K562 (cell line): Measurements from ENCODE around the gene EYA4. TPM values are rescaled to one million over a fixed set of nuclear protein-coding genes. Genes with fewer than 3 reads are reported as not detected.

Experiments
- ATAC-seq: fragments of 200-7000 bp; cut with Tn5 transposase; 3 replicates; pipeline ENCODE4 v1.9.1; 2020; ENCODE audit warnings: moderate library complexity
- BruUV-seq: library from RNA; stranded (reverse); fragments of 400-500 nt; replicated peaks from 2 replicates; lab custom pipeline; 2021; lab: Mats Ljungman, UMichigan
- CTCF ChIA-PET: fragments of 300-600 bp; formaldehyde crosslinking; extraction: SDS; loops from one replicate; lab custom pipeline; 2021; ENCODE audit warnings: low intra/inter-chr PET ratio; lab: Yijun Ruan, JAX
- POLR2A ChIA-PET: fragments of 300-600, 350-650 bp; sonication (Branson Sonifier 250); formaldehyde crosslinking; extraction: SDS; loops from one replicate; lab custom pipeline; 2021; ENCODE audit warnings: antibody characterized with exemption, inconsistent platforms; lab: Yijun Ruan, JAX
- DNase-seq, 4 experiments: peaks; one replicate each; pipeline versions ENCODE4 v3.0.0 to v3.0.0-alpha.2; 2011 to 2018; ENCODE audit warnings: low spot score in 3 of 4, mixed read lengths in 3 of 4; ENCODE audit errors: extremely low read depth in 1 of 4
- FAIRE-seq: peaks from 2 replicates; lab custom pipeline; 2011; peaks lifted over from hg19 to GRCh38; lab: Jason Lieb, UNC
- H2AFZ ChIP-seq: 2 replicates; pipeline ENCODE4 v1.6.0; 2011; ENCODE audit warnings: low read depth, low read length, control low read depth, inconsistent platforms
- H3K27ac ChIP-seq: fragments of 200-600 bp; 3 replicates; pipeline ENCODE4 v1.8.0; 2011; ENCODE audit warnings: low read depth, mild to moderate bottlenecking, control low read depth, inconsistent platforms, low read length, moderate library complexity, mixed read lengths; ENCODE audit errors: extremely low read depth
- H3K27me3 ChIP-seq, 2 experiments: fragments of 300-600 bp in 1 of 2; 2 replicates in 1 of 2; 3 replicates in 1 of 2; pipeline versions ENCODE4 v1.6.0 to v1.8.0; 2011; ENCODE audit warnings: inconsistent platforms in 2 of 2, low read length in 2 of 2, mild to moderate bottlenecking in 1 of 2, mixed read lengths in 1 of 2, moderate library complexity in 1 of 2; ENCODE audit not compliant: control insufficient read depth in 2 of 2, insufficient read depth in 2 of 2
- H3K36me3 ChIP-seq: fragments of 300-600 bp; 3 replicates; pipeline ENCODE4 v1.8.0; 2011; ENCODE audit warnings: mild to moderate bottlenecking, low read length, inconsistent platforms; ENCODE audit not compliant: control insufficient read depth, insufficient read depth
- H3K4me1 ChIP-seq, 2 experiments: fragments of 200-600 bp in 1 of 2; replicated peaks in 1 of 2; 2 replicates in 1 of 2; 3 replicates in 1 of 2; pipeline versions ENCODE4 v1.5.1 to v1.8.0; 2011; ENCODE audit warnings: inconsistent platforms in 2 of 2, low read length in 2 of 2, mild to moderate bottlenecking in 1 of 2, mixed read lengths in 1 of 2, moderate library complexity in 1 of 2; ENCODE audit not compliant: control insufficient read depth in 2 of 2, insufficient read depth in 2 of 2
- H3K4me2 ChIP-seq: 2 replicates; pipeline ENCODE4 v1.6.1; 2011; ENCODE audit warnings: low read length, control low read depth, inconsistent platforms, mixed read lengths; ENCODE audit not compliant: insufficient read depth
- H3K4me3 ChIP-seq: fragments of 200-600 bp; sonication (generic), shearing (Covaris generic); 2 replicates; pipeline ENCODE4 v1.5.1; 2016; ENCODE audit warnings: control low read depth, inconsistent platforms
- H3K79me2 ChIP-seq: fragments of 200-600 bp; 3 replicates; pipeline ENCODE4 v1.8.0; 2011; ENCODE audit warnings: low read length, inconsistent platforms; ENCODE audit not compliant: control insufficient read depth, insufficient read depth
- H3K9ac ChIP-seq, 2 experiments: 2 replicates each; pipeline versions ENCODE4 v1.6.0 to v1.6.1; 2011; ENCODE audit warnings: low read depth in 2 of 2, low read length in 2 of 2, control low read depth in 1 of 2, inconsistent platforms in 1 of 2, mild to moderate bottlenecking in 1 of 2, mixed read lengths in 1 of 2; ENCODE audit not compliant: insufficient read depth in 1 of 2
- H3K9me1 ChIP-seq: one replicate; pipeline ENCODE4 v1.6.0; 2011; ENCODE audit warnings: inconsistent platforms, mild to moderate bottlenecking, low read length, moderate library complexity; ENCODE audit not compliant: control insufficient read depth, insufficient read depth
- H3K9me3 ChIP-seq: replicated peaks from 2 replicates; pipeline ENCODE4 v1.5.1; 2011; ENCODE audit warnings: low read depth, low read length, inconsistent platforms; ENCODE audit not compliant: control insufficient read depth, insufficient read depth
- H4K20me1 ChIP-seq: replicated peaks from 2 replicates; pipeline ENCODE4 v1.6.1; 2011; ENCODE audit warnings: low read length, inconsistent platforms, mixed read lengths; ENCODE audit not compliant: control insufficient read depth, insufficient read depth
- FOXA3 ChIP-seq, 2 experiments: fragments of 450-650 bp in 1 of 2; sonication (generic) in 1 of 2; formaldehyde crosslinking; IDR thresholded peaks in 1 of 2; conservative IDR thresholded peaks in 1 of 2; 2 replicates each; pipeline versions ENCODE4 v1.4.0 to v1.8.0; 2020 to 2022; ENCODE audit warnings: mild to moderate bottlenecking in 2 of 2, missing genetic modification reagents in 1 of 2
- FOXJ2 ChIP-seq: fragments of 200-800 bp; sonication (Bioruptor generic); IDR thresholded peaks from 2 replicates; pipeline ENCODE4 v1.6.1; 2016; ENCODE audit warnings: missing genetic modification characterization, missing compliant biosample characterization
- MCM3 ChIP-seq: fragments of 450-650 bp; IDR thresholded peaks from 2 replicates; pipeline ENCODE4 v1.6.1; 2016
- MYC ChIP-seq, 2 experiments: fragments of 250-450 bp in 1 of 2; sonication (Bioruptor Pico) in 1 of 2; IDR thresholded peaks; 2 replicates each; pipeline versions ENCODE4 v1.5.1 to v1.6.1; 2012 to 2021; ENCODE audit warnings: low read depth in 2 of 2, borderline replicate concordance in 1 of 2, improper control_type of control experiment in 1 of 2, low read length in 1 of 2, mild to moderate bottlenecking in 1 of 2, moderate library complexity in 1 of 2
- NR4A1 ChIP-seq, 2 experiments: fragments of 250-450 bp in 1 of 2; fragments of 450-650 bp in 1 of 2; sonication (Bioruptor Pico) in 1 of 2; IDR thresholded peaks; 2 replicates each; pipeline versions ENCODE4 v1.4.0 to v1.6.1; 2016 to 2020; ENCODE audit warnings: mild to moderate bottlenecking in 2 of 2, missing compliant biosample characterization in 1 of 2, missing genetic modification characterization in 1 of 2, moderate library complexity in 1 of 2
- PHF21A ChIP-seq: fragments of 450-650 bp; IDR thresholded peaks from 2 replicates; pipeline ENCODE4 v1.6.1; 2017; ENCODE audit warnings: low read depth, borderline replicate concordance
- RBM34 ChIP-seq: fragments of 200-400 bp; formaldehyde crosslinking; IDR thresholded peaks from 2 replicates; pipeline ENCODE4 v1.6.1; 2018; ENCODE audit warnings: low read length, borderline replicate concordance; ENCODE audit not compliant: insufficient read depth
- SIX5 ChIP-seq, 2 experiments: IDR thresholded peaks; 2 replicates each; pipeline ENCODE4 v1.6.1; 2011; ENCODE audit warnings: low read length in 2 of 2, borderline replicate concordance in 1 of 2, low read depth in 1 of 2, mild to moderate bottlenecking in 1 of 2, moderate library complexity in 1 of 2; ENCODE audit not compliant: insufficient read depth in 1 of 2
- SMARCE1 ChIP-seq: fragments of 450-650 bp; IDR thresholded peaks from 2 replicates; pipeline ENCODE4 v1.7.1; 2016; ENCODE audit warnings: mild to moderate bottlenecking
- XRCC5 ChIP-seq: fragments of 200-400 bp; formaldehyde crosslinking; IDR thresholded peaks from 2 replicates; pipeline ENCODE4 v1.6.1; 2017; ENCODE audit warnings: low read depth, mild to moderate bottlenecking, low read length
- ZEB2 ChIP-seq: fragments of 450-650 bp; IDR thresholded peaks from 2 replicates; pipeline ENCODE4 v1.6.1; 2016
- ZNF133 ChIP-seq: fragments of 250-450 bp; sonication (Bioruptor Pico); IDR thresholded peaks from 2 replicates; pipeline ENCODE4 v1.4.0; 2020; ENCODE audit warnings: mild to moderate bottlenecking
- ZNF584 ChIP-seq: fragments of 200-800 bp; sonication (Bioruptor generic); IDR thresholded peaks from 2 replicates; pipeline ENCODE4 v1.6.1; 2016; ENCODE audit warnings: low read depth, mild to moderate bottlenecking, missing genetic modification characterization, missing compliant biosample characterization
- ZNF699 ChIP-seq: fragments of 250-450 bp; sonication (Bioruptor Pico); IDR thresholded peaks from 2 replicates; pipeline ENCODE4 v1.8.0; 2021; ENCODE audit warnings: mild to moderate bottlenecking, moderate library complexity; ENCODE audit not compliant: insufficient replicate concordance
- ZNF76 ChIP-seq: fragments of 250-450 bp; sonication (Bioruptor Pico); IDR thresholded peaks from 2 replicates; pipeline ENCODE4 v1.4.0; 2020; ENCODE audit warnings: mild to moderate bottlenecking, moderate library complexity, borderline replicate concordance
- ZNF778 ChIP-seq: fragments of 450-650 bp; formaldehyde crosslinking; IDR thresholded peaks from 2 replicates; pipeline ENCODE4 v1.4.0; 2020; ENCODE audit warnings: mild to moderate bottlenecking, moderate library complexity
- WGBS: fragments of 100-300 bp; shearing (Covaris generic); methylation state at CpG from one replicate; pipeline ENCODE4 v1.1.6; 2016; ENCODE audit warnings: low coverage, mixed read lengths; ENCODE audit not compliant: insufficient coverage; ENCODE audit errors: missing lambda C conversion rate; 5-methylcytosine and 5-hydroxymethylcytosine counted together
- in situ Hi-C: fragments of 300-500 bp; cut with MboI; formaldehyde crosslinking; loops from 4 replicates; pipeline ENCODE4 v1.15.0; 2018; ENCODE audit warnings: inconsistent platforms, mixed read lengths
- intact Hi-C: fragments of 100-400 bp; cut with micrococcal nuclease; formaldehyde crosslinking; loops from 2 replicates; pipeline ENCODE4 v1.14.2; 2022
- polyA plus RNA-seq, 8 experiments: library from polyadenylated mRNA; depleted of rRNA in 4 of 8; stranded (reverse) in 5 of 8; unstranded in 3 of 8; fragments of >200 nt; fragmentation: Nextera tagmentation in 2 of 8; fragmentation: Illumina TruSeq in 1 of 8; extraction: Ambion mirVana in 2 of 8; extraction: Trizol in 1 of 8; gene quantifications; 2 replicates each; pipeline versions ENCODE4 v1.2.1 to v1.2.3, GENCODE V29; 2011 to 2014; ENCODE audit warnings: inconsistent platforms in 1 of 8, missing spikeins in 1 of 8
- total RNA-seq, 7 experiments: library from RNA; depleted of rRNA in 6 of 7; stranded (reverse); fragments of >200 nt in 6 of 7; fragmentation: Illumina TruSeq in 2 of 7; extraction: Trizol in 2 of 7; gene quantifications; 2 replicates each; pipeline versions ENCODE4 v1.2.1 to v1.2.3, GENCODE V29; 2011 to 2021; ENCODE audit warnings: low replicate concordance in 1 of 7
- TF ChIP-seq, protein P1 (sequence below): fragments of 250-450 bp; sonication (Bioruptor Pico); IDR thresholded peaks from 2 replicates; pipeline ENCODE4 v1.8.0; 2022; ENCODE audit warnings: moderate library complexity, mild to moderate bottlenecking, inconsistent platforms
- TF ChIP-seq, protein P2 (sequence below): fragments of 250-450 bp; sonication (Bioruptor Pico); IDR thresholded peaks from 2 replicates; pipeline ENCODE4 v1.6.1; 2021; ENCODE audit warnings: mild to moderate bottlenecking
- TF ChIP-seq, protein P3 (sequence below): sonication (generic); formaldehyde crosslinking; IDR thresholded peaks from 2 replicates; pipeline ENCODE4 v1.9.0; 2022; ENCODE audit warnings: mild to moderate bottlenecking, missing genetic modification reagents

The EYA4 gene
- total and polyA plus RNA-seq, 9 of the 15 experiments (the other 6 are each of a cell fraction or from before 2014, with no cell fraction given), result 0.03 to 0.04 TPM; not detected in 7

DNA sequence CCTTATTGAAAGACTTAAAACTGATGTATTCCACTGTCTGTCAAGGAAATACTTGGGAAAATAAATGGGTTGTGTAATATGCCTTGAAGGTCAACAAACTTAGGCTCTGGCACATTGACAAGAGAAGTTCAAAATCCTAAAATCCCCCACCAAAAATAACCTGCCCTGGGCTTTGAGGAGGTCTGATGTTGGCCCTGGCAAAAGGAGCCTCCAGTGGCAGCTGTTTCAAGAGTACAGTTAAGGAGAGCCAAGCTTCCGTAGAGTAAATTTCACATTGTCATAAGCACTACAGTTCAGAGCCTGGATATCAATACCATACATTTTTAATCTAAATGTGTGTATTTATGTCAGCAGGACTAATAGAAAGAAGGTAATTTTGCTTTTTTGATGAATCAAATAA lies 282.7 kb downstream of the EYA4 start:
- Histone ChIP-seq H3K36me3 (no peaks in the 10 kb centered on the region), H2AFZ (no peak overlapping the region), H4K20me1 (no peaks in the 10 kb centered on the region), H3K27ac (no peak overlapping the region), H3K4me2 (no peak overlapping the region), H3K9me3 (no peaks in the 10 kb centered on the region), H3K4me3 (no peak overlapping the region), H3K4me1 (no peaks in the 10 kb centered on the region), H3K9ac (no peak overlapping the region), H3K27me3 (no peaks in the 10 kb centered on the region), H3K9me1 (no peaks in the 10 kb centered on the region), H3K79me2 (no peaks in the 10 kb centered on the region)
- FAIRE-seq, result no peak
- ChIA-PET CTCF (no interaction called here), POLR2A (no interaction called here)
- intact Hi-C loops (no loop called here), in situ Hi-C loops (no loop called here)
- DNase-seq, result no peak
- 0% methylated on average over 1 of the region's 1 CpG for WGBS
- BruUV-seq, result no TSS peak
- ATAC-seq, result no peak
- no peak for TF ChIP-seq FOXJ2 (tag)
- no peak for TF ChIP-seq PHF21A
- TF ChIP-seq ZNF584 (CRISPR knock-in tag), result no peak
- no peak for TF ChIP-seq XRCC5
- TF ChIP-seq, protein P1, sequence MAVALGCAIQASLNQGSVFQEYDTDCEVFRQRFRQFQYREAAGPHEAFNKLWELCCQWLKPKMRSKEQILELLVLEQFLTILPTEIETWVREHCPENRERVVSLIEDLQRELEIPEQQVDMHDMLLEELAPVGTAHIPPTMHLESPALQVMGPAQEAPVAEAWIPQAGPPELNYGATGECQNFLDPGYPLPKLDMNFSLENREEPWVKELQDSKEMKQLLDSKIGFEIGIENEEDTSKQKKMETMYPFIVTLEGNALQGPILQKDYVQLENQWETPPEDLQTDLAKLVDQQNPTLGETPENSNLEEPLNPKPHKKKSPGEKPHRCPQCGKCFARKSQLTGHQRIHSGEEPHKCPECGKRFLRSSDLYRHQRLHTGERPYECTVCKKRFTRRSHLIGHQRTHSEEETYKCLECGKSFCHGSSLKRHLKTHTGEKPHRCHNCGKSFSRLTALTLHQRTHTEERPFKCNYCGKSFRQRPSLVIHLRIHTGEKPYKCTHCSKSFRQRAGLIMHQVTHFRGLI, result no peak
- no peak for TF ChIP-seq ZNF133 (CRISPR knock-in tag)
- TF ChIP-seq SIX5 (IDR thresholded peaks at IDR 0.05; ENCODE audit: borderline replicate concordance in 1 of 2, insufficient read depth in 1 of 2, low read depth in 1 of 2, low read length in 2 of 2), result no peak
- TF ChIP-seq ZNF76, result no peak
- no peak for TF ChIP-seq SMARCE1
- no peak for TF ChIP-seq MYC (IDR thresholded peaks at IDR 0.05; ENCODE audit: low read depth, low read length)
- TF ChIP-seq MYC (CRISPR knock-in tag; IDR thresholded peaks at IDR 0.05; ENCODE audit: borderline replicate concordance, low read depth), result no peak
- no peak for TF ChIP-seq ZNF778 (CRISPR knock-in tag)
- TF ChIP-seq FOXA3 (CRISPR knock-in tag; conservative IDR thresholded peaks at IDR 0.05 in 1 of 2, IDR thresholded peaks at IDR 0.05 in 1 of 2), result no peak
- TF ChIP-seq NR4A1 (CRISPR knock-in tag; IDR thresholded peaks at IDR 0.05), result no peak
- TF ChIP-seq NR4A1 (tag; IDR thresholded peaks at IDR 0.05), result no peak
- TF ChIP-seq, protein P2, sequence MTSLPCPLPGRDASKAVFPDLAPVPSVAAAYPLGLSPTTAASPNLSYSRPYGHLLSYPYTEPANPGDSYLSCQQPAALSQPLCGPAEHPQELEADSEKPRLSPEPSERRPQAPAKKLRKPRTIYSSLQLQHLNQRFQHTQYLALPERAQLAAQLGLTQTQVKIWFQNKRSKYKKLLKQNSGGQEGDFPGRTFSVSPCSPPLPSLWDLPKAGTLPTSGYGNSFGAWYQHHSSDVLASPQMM (CRISPR knock-in tag), result no peak
- TF ChIP-seq, protein P3, sequence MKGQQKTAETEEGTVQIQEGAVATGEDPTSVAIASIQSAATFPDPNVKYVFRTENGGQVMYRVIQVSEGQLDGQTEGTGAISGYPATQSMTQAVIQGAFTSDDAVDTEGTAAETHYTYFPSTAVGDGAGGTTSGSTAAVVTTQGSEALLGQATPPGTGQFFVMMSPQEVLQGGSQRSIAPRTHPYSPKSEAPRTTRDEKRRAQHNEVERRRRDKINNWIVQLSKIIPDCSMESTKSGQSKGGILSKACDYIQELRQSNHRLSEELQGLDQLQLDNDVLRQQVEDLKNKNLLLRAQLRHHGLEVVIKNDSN (CRISPR knock-in tag), result no peak
- no peak for TF ChIP-seq ZEB2
- no peak for TF ChIP-seq RBM34
- no peak for TF ChIP-seq MCM3
- no peak for TF ChIP-seq ZNF699 (CRISPR knock-in tag)
